ENCODE data around the gene GAREM2.
"Not testable (repeated sequence)": the region's sequence is repeated elsewhere in the genome, so short reads cannot be mapped to it uniquely, and the experiment has no call there.

Gene GAREM2

DNA sequence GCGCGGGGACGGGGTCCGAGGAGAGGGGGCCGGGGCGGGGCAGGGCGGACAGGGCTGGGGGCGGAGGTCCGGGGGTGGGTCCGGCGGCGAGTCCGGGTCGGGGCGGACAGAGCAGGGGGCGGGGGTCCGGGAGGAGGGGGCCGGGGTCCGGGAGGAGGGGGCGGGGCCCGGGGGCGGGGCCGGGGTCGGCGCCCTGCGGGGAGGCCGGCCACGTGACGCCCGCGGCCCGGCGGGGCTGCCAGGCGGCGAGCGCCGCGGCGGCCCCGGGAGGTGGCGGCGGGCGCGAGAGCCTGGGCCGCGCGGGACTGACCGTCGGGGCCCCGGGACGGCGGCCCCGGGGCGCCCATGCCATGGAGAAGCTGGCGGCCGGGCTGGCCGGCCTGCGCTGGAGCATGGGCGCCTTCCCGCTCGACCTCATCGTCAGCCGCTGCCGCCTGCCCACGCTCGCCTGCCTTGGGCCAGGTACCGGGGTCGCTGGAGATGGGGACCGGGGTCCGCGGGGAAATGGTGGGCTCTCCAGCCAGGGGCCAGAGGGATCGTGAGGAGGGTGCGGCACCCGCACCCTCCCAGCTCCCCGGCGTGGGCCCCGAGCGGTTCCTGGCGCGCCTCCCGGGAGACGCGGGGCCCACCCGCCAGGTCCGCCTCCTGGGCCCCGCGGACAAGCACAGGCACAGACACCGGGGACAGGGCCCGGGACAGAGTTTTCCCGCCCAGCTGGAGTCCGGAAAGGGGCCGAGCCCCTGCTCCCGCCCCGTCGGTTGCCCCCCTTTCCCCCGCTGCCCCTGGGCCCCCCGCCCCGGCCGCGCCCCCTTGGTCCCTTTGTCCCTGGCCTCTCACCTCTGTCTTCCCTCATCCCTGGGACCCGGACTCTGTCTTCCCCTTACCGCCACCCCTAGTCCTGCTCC, at the start of gene GAREM2:
Gene GAREM2 (plus strand): TSS at position 218 of the 905 bp plus-strand sequence. CDS start 133 bp downstream, at position 351.
- DNase-seq (ENCODE audit: low read depth) = no peak

DNA sequence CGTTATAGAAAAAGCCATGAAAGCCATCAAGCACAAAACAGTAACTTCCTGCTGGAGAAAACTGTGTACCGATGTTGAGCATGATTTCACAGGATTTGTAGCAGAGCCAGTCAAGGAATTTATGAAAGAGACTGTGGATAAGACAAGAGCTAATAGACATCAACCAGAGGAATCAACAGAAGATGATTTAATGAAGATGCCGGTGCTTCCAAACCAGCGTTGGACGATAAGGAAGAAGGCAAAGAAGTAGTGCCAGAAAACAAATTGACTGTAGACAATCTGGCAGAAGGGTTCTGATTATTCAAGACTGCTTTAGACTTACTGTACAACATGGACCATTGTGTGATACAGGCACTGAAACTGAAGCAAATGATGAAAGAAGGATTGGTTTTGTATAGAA, 49.5 kb upstream of the GAREM2 start:
- no peak for DNase-seq (ENCODE audit: low read depth)

DNA sequence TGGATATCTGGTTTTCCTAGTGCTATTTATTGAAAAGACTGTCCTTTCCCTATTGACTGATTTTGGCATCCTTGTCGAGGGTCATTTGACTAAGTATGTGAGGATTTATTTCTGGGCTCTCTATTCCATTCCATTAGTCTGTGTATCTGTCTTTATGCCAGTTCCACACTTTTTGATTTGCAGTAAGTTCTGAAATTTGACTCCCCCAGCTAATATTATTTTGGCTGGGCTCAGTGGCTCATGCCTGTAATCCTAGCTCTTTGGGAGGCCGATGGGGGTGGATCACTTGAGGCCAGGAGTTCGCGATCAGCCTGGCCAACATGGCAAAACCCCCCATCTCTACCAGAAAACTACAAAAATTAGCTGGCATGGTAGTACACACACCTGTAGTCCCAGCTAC, 46.8 kb upstream of the GAREM2 start:
- DNase-seq (ENCODE audit: low read depth) = no peak

DNA sequence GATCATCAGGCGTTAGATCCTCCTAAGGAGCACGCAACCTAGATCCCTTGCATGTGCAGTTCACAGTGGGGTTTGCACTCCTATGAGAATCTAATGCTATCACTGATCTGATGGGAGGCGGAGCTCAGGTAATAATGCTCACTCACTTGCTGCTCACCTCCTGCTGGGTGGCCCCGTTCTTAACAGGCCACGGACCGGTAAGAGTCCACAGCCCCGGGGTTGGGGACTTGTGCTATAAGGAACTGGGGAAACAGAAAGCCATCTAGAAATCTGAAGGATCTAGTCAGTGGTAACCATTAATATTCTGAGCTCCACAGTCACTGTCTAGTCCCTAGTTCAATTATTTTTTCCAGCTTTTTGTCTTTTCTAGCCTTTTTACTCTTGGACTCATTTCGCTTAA, 44.7 kb upstream of the GAREM2 start:
- DNase-seq (ENCODE audit: low read depth) = no peak

DNA sequence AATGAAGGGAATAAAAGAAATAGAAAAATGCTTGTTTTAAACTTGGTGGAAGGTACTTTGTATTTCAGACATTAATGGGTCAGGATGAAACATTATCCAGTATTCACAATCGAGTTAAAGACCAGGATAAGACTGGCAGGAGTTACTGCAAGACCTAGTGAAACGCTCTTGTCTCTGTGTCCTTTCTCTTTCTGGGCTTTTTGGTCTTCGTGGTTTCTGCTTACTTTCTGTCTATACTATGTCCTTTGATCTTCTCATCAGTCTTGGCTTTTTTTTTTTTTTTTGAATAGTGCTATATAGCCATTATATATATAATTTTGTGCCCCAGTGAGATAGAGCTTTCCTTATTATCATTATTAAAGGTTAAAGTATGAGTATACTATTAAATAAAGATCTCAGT, 42.1 kb upstream of the GAREM2 start:
- no peak for DNase-seq (ENCODE audit: low read depth)

DNA sequence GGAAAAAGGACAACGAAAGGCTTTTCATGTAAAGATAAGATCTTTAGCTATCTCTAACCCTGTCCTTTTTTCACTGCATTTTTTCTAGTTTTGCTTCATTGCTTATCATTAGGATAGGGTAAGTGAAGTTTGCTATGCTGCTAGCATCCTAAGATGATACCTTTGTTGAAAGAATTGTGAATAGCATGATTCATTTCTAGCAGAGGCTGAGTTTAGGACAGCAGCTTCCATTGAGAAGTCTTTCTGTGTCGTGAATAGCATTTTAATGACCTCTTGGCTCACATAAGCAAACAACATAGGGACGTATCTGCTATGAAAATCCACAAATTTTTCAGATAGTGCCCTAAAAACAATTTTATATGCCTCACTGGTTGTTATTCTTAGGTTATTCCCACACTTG, 36.4 kb upstream of the GAREM2 start:
- DNase-seq (ENCODE audit: low read depth) = no peak

DNA sequence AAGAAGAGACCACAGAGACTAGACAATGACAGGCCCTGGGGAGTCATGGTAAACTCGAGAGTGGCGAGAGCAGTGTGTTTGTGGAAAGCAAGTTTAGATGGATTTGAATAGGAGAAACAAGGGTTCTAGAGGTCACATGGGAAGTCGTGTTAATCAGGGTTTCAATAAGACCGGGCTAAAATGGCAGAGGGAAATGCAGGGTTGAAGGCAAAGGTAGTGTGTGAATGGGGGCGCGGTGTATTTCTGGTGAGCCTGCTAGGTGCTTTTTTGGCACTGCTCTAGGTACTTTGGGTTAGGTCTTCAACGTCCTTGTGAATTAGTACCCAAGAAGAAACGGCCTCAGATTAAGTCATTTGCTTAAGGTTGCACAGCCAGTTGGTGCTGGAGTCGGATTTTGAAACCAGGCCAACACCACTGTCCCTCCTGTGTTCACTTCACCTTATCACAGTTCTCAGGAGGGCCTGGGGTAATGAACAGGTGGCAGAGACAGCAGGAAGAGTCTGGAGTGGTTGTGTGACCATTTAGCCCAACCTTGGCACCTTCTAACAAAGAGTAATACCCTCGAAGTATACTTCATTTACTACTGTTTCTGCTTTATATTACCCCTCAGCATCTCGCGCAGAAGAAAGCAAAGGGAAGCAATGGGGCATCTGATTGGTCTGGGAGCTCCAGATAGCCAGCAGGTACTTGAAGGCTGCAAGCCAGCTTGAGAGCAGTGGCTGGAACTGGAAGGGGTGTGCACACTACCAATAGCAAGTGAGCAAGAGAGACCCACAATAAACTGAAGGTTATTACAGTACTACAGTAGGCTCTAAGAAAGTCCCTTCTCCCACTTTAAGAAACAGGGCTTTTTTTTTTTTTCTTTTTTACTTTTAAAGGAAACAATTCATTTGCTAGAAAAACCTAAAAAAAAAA, 33.4 kb upstream of the GAREM2 start:
- DNase-seq (ENCODE audit: low read depth) = no peak

DNA sequence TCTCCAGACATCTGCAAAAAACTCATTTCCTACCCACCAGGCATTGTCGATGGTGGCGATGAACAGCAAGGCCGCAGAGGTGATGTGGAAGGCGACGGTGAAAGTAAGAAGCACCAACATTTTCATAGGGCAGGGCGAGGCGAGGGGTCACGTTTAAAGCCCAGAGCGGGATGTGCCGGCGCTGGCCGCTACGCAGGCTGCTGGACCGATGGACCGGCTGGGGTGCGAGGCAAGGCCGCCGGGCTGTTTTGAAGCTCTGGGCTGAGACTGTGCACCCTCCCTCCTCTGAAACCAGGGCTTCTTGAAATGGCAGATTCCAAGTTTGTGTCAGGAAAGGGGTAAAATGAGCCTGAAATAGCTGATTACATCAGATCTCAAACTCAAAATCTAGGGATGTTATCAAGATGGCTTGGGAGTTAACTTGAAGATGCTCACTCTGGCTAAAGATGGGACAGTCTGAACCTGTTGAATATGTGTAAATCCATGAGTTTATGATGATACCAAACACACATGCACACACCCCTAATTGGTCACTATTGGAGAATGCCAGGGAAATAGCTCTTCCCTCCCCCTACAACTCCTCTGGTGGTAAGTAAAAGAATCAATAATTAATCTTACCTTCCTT, 31.6 kb upstream of the GAREM2 start:
- no peak for DNase-seq (ENCODE audit: low read depth)

DNA sequence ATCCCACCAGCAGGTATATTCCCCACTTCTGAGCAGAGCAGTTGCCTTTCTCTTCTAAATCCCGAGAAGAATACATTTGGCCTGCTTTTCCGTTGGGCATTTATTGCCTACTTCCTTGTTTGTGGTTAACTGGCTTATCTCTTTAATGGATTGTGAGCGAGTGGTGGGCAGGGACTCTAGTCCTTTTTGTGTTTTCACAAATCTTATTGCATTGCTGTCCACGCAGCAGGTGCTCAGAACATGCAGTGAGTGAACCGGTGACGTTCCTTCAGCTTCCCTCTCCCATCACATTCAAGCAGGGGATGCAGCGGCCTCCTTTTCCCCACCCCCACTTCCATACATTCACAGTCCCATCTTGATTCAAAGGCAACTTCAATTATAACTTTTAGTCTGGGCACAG, 28.9 kb upstream of the GAREM2 start:
- DNase-seq (ENCODE audit: low read depth) = no peak

DNA sequence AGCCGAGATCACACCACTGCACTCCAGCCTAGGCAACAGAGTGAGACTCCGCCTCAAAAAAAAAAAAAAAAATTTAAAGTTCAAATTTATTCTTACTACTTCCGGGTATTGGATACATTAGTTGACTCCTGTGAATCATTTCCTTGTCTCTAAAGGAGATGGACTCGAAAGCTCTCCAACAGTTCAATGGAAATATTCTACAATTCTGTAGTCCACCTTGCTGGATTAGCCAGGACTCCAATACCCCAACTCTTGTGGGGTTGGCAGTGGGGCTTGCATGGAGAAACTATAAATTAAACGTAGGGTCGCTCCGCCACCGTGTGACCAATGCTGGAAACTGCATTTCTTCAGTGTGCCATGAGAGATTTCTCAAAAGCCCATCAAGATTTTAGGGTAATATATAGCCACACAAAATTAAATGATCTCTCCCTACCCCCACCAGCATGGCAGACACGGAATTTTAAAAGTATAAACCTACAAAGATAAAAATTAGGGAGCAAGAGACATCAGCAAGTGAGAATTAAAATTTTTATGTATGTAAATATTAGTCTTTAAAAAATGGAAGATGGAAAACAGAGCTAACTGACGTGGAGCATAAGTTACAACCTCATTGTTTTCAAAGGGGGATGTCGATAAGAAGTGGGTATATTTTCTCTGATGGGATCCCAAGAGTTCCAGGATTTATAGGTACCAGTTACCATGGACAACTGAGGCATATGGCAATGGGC, 27.8 kb upstream of the GAREM2 start:
- DNase-seq (ENCODE audit: low read depth) = peak; percentile 41

DNA sequence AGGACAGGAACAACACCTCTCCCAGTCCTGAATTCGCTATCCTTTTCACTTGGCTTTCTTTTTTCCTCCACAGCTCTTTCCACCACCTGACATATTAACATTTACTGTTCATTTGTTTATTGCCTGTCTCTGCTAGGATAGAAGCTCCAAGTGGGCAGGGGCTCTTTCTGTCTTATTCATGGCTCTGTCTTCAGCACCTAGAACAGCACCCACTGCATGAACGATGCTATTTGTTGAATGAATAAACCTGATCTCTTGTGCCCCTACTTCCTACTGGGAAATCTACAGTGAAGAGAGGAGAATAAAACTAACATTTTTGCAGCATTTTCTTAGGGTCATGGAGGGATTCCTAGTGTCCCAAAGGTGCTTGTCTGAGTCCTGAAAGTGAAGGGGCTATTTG, 24.4 kb upstream of the GAREM2 start:
- DNase-seq (ENCODE audit: low read depth) = no peak

DNA sequence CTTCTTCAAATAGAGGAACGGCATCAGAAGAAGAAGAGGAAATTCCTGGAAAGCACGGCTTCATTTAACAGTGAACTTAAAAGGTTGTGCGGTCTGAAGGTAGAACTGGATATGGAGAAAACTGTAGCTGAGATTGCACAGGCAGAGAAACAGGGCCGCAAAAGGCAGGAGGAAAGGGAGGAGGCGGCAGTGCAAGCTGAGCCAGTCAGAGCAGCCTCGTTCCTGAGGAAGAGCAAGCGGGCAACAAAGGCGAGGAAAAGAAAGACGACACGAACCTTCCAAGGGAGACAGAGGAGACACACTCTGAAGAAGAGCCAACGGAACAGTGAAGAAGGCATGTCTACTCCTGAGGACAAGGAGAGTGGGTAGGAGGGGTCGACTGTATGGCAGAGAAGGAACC, 22.6 kb upstream of the GAREM2 start:
- DNase-seq (ENCODE audit: low read depth) = no peak

DNA sequence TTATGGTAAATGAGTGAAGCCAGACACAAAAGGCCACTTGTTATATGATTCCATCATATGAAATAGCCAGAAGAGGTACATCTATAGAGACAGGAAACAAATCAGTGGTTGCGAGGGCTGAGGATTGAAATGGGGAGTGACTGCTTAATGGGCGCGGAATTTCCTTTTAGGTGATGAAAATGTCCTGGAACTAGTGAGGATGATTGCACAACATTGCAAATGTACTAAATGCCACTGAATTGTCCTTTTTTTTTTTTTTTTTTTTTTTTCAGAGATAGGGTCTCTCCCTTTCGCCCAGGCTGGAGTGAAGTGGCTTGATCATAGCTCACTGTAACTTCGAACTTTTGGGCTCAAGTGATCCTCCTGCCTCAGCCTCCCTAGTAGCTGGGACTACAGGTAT, 15.3 kb upstream of the GAREM2 start:
- no peak for DNase-seq (ENCODE audit: low read depth)

DNA sequence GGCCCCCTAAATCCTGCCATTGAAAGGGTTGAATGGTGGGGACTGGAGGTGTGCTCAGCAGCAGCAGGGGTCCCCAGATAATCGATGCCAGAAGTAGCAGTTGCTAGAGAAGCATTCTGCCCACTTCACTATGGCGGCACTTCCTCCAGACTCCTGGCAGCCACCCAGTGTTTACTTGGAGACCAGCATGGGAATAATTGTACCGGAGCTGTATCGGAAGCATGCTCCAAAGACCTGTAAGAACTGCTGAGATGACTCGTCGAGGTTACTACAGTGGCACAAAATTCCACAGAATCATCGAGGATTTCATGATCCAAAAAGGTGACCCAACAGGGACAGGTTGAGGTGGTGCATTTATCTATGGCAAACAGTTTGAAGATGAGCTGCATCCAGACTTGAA, 11.0 kb upstream of the GAREM2 start:
- DNase-seq (ENCODE audit: low read depth) = no peak

DNA sequence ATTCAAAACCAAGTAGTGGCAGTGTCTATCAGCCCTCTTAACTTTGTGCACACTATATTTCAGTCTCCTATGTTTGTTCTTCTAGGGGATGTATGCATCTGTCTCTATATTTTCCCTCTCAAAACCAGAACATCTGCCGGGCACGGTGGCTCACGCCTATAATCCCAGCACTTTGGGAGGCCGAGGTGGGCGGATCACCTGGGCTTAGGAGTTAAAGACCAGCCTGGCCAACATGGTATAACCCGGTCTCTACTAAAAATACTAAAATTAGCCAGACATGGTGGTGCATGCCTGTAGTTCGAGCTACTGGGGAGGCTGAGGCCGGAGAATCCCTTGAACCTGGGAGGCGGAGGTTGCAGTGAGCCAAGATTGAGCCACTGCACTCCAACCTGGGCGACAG, 9.9 kb upstream of the GAREM2 start:
- no peak for DNase-seq (ENCODE audit: low read depth)

DNA sequence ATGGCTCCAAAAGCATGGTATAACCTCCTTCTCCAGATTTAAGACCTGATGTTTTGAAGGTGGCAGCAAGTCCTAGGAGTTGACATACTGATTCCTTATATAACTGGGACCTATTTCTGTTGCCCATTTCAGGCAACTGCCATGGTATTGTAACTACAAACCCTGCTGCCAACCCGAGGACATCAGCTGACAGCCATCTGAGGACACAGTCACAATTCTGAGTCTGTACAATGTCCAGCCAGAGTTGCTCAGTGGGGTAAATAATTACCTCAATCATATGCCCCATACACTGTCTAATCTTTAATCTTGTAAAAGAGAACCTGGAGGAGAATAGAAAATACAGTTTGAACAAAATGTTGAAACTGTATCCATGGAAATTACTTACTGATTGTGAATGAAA, 8.7 kb upstream of the GAREM2 start:
- no peak for DNase-seq (ENCODE audit: low read depth)

DNA sequence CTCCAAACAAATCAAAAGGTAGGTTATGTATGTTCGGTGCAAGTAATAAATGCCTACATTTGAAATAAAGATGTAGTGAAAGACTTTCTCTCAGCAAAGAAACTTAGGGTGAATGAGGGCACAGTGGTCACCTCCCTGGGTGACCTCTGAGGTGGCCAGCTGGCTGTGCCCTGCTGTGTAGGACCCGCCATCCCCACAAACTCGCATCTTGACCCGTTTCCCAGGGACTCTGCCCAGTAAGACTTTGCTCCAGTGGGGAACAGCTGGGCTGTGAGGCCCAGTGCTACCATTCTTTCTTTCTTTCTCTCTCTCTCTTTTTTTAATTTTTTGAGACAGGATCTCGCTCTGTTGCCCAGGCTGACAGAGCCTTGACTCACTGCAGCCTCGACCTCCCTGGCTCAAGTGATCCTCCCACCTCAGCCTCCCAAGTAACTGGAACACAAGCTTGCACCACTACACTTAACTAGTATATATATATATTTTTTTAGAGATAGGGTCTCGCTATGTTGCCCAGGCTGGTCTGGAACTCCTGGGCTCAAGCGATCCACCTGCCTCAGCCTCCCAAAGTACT, 8.2 kb upstream of the GAREM2 start:
- no peak for DNase-seq (ENCODE audit: low read depth)

DNA sequence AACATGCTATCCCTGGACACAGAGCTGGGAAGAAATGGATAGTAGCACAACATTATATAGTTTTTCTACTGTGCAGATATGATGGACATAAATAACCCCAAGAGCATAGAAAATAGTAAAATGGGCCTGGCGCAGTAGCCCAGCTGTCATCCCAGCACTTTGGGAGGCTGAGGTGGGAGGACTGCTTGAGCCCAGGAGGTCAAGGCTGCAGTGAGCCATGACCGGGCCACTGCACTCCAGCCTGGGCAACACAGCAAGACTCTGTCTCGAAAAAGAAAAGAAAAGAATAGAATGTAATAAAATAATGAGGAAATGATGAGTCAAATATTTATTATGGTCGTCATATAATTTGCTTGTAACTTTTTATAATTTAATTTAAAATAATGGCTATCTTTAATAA, 7.5 kb upstream of the GAREM2 start:
- DNase-seq (ENCODE audit: low read depth) = no peak

DNA sequence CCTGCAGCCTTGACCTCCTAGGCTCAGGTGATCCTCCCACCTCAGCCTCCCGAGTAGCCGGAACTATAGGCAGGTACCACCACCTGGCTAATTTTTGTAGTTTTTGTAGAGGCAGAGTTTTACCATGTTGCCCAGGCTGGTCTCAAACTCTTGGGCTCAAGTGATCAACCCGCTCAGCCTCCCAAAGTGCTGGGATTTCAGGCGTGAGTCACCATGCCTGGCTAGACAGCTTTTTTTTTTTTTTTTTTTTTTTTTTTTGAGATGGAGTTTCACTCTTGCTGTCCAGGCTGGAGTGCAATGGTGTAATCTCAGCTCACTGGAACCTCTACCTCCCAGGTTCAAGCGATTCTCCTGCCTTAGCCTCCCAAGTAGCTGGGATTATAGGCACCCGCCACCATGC, 6.3 kb upstream of the GAREM2 start:
- DNase-seq (ENCODE audit: low read depth) = not testable (repeated sequence)

DNA sequence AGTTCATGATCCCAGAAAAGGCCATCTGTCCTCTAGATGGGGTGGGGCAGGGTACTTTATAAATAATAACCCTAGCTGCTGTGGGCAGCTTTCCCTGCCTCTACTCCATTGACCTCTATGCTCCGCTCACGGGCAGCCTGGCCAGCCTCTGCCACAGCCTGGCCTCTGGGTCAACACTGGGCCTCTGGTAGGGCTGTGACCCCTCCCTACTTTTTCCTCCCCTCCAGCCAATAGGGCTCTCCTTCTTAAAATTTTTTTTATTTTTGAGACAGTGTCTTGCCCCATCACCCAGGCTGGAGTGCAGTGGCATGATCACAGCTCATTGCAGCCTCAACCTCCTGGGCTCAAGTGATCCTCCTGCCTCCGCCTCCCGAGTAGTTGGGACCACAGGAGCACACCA, 4.1 kb upstream of the GAREM2 start:
- no peak for DNase-seq (ENCODE audit: low read depth)

DNA sequence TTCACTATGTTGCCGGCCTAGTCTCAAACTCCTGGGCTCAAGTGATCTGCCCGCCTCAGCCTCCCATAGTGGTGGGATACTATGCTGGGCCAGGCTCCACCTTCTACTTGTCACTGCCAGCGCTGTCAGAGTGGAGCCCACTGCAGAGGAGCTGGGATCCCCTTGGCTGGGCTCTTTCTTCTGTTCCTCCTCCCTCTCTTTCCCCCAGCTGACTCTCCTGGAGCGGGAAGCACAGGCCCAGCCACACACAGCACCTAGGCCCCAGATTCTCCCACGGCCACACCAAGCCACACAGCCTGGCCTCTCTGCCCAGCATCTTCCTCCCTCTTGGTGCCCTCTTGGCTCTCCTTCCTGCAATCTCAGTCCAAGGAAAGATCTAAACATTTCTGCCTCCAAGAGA, 3.7 kb upstream of the GAREM2 start:
- DNase-seq (ENCODE audit: low read depth) = no peak

Measured in stimulated activated CD8-positive, alpha-beta memory T cell treated with anti-CD3 and anti-CD28 coated beads, Interleukin-4, amount 100 ng/mL, for 24 hours (primary cell).